T-helper 2 cell (primary cell): ENCODE data around the gene PTPRN2.
A peak's percentile ranks its signal among the peaks of the same experiment; 100 is the strongest.

Experiments used
- DNase-seq, 5 experiments: peaks; one replicate each; pipeline versions ENCODE4 v3.0.0 to v3.0.0-alpha.2; 2012 to 2022

The PTPRN2 gene

DNA sequence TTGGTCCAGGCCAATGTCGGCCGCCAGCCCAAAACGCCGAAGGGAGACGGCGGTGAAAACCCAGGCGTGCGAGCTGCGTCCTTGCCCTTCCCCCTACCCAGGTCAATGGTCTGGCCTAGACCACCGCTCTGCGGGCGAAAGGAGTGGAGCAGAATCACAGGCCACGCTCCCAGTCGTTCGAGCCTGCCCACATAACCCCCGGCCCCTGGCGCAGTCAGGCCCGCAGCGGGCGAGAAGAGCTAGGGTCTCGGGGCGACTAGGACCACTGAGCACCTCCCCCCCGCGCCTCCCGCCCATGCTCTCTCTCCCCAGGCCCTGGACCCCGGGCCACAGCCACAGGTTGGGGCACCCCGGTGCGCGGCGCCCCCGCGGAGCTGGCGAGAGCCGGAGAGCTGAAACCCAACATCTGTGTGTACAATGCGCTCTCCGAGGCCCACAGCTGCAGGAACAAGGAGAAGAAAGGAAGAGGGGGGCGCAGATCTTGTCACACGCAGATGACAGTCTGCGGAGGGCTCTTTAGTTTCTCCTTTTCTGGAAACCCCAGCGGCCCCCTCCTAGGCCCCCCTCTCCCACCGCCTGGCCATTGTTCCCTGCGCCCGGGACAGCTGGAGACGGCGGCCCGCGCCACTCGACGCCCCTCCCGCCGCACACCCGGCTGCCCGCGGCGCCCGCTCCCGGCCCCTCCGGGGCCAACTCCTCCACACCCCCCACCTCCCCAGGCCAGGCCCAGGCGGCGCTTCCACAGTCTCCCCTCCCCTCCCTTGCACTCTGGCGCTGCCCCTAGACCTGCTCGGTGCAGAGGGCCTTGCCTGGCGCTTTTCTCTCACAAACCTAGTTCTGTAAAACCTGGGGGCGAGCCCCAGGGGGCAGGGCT, 895.8 kb downstream of the PTPRN2 start:
- no peak for DNase-seq

GRCh38 chr7:157690833-157691585, 896.6 kb downstream of the PTPRN2 start:
- peak in 1 of 5 experiments; percentile 41 for DNase-seq

- no peak for DNase-seq
These were observed 897.4 kb downstream of the PTPRN2 start for GRCh38 chr7:157690058-157690832.

- no peak for DNase-seq
These were observed 898.2 kb downstream of the PTPRN2 start for GRCh38 chr7:157689269-157690057.

DNA sequence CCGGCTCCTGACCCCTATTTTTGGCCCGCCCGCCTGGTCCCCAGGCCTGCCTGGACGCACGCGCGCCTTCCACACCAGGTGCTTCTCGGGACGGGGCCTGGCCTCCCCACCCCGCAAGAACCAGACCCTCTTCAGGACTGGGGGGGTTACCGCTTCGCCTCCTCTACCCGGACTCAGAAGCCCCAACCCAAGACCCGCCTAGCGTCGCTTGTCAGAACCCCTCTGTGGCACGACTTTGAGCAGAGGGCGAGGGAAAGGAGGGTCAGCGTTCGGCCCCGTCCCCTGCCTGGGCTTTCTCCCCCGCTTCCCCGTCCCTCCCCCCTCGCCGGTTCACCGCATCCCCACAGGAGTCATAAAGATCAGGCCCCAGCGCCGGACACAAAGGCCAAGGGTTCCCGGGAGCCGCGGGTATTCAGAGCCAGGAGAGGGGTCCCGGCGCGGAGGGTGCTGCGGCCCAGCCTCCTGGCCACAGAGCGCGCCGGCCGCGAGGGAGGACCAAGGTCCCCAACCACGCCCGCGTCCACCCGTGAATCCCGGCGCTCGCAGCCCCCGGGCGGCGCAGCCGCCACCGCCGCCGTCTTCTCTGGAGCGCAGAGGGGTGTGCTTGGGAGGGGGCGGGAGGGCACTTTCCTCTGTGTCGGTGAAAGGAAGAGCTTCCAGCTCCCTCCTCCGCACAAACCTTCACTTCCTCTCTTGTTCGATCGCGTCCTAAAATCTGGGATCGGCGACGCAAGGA, 898.9 kb downstream of the PTPRN2 start:
- no peak for DNase-seq

- no peak for DNase-seq
These were observed 899.6 kb downstream of the PTPRN2 start for GRCh38 chr7:157687845-157688532.

DNA sequence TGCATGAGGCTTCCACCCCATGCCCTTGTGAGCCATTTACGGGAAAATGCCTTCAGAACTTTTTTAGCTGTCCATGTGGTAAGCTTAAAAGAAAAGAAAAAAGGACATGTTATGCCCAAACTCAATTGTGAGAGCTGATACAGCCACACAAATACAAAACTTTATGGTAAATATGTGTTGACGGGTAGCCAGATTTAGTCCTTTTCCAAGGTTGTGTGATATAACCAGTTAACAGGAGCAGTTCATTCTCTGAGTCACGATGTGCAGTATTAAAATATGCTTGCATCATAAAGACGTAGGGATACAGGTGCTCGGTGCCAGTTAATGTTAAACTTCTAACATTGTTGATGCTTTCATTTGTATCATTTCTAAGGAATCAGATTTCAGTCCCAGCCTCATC, 900.5 kb downstream of the PTPRN2 start:
- no peak for DNase-seq

DNA sequence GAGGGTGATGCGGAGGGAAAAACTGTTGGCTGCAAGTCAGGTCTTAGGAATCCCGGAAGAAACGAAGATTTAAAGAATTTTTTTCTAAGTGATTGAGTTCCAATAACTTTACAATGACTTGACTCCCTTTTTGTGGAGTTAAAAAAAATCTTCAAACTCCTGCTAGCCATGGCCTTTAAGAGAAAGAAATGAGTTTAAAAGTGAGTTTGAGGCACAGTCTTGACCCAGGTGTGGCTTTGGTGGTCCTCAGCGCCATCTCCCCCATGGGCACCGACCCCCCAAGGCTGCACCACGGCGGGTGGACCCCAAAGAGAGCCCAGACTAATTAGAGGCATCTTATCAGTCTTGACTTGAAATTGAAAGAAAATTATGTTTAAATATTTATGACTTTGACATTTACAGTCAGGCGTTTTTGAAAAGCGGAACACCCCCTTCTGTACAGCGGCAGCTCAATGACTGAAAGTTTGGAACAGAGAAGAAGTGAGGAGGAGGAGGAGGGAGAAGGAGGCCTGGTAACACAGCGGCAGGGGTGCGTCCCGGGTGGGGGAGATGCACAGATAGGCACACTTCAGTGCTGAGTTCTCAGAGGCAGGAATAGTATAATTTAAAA, 901.2 kb downstream of the PTPRN2 start:
- DNase-seq = no peak

GRCh38 chr7:157685430-157686284, 902.0 kb downstream of the PTPRN2 start:
- no peak for DNase-seq

GRCh38 chr7:157684909-157685429, 902.7 kb downstream of the PTPRN2 start:
- no peak for DNase-seq

DNA sequence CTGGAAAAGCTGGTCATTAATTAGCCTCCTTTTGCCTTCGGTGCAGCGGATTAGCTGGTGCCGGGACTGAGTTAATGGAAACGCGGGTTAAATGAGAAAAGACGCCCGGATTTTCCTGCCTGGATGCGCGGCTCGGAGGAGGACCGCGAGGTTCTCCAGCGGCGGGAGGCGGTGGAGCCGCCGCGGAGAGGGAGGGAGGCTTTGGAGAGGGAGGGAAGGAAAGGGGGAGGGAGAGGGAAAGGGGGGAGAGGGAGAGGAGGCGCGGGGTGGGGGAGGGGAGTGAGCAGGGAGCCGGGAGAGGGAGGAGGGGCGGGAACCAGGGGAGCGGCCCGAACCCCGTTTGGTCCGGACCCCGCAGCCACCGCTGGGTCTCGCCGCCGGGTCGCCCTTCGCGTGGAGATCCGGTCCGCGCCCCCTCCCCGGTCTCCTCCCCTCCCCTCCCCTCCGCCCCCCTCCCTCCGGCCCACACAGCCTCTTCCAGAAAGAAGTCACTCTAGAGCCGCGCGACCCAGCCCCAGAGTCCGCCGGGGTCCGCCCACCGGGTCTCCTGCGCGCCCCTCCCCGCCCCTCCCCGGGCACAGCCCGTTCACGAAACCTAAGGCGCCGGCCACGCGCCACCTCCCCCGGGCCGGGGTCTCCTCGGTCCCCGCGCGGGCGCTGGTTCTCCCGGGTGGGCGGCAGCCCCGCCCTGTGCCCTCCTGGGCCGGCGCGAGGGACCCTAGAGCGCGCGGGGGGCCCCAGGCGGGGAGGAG, 903.3 kb downstream of the PTPRN2 start:
- no peak for DNase-seq

DNA sequence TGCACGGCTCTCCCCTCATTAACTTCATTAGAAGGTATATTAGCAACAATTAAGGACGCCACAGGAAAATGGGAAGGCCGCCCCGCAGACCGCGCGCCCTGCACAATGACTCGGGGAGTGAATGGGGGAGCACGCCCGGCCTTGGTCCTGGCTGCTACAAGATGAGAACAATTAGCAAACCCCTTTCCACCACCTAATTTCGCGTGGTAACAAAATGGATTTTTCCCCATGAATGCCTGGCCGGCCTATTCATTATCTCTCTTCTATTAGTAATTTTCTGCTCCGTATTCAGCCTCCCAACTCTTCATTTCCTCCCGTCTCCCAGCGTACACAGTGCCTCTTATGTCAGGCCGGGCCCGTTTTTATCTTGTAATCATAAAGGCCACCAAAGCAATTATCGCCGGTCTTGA, 903.9 kb downstream of the PTPRN2 start:
- DNase-seq = no peak

DNA sequence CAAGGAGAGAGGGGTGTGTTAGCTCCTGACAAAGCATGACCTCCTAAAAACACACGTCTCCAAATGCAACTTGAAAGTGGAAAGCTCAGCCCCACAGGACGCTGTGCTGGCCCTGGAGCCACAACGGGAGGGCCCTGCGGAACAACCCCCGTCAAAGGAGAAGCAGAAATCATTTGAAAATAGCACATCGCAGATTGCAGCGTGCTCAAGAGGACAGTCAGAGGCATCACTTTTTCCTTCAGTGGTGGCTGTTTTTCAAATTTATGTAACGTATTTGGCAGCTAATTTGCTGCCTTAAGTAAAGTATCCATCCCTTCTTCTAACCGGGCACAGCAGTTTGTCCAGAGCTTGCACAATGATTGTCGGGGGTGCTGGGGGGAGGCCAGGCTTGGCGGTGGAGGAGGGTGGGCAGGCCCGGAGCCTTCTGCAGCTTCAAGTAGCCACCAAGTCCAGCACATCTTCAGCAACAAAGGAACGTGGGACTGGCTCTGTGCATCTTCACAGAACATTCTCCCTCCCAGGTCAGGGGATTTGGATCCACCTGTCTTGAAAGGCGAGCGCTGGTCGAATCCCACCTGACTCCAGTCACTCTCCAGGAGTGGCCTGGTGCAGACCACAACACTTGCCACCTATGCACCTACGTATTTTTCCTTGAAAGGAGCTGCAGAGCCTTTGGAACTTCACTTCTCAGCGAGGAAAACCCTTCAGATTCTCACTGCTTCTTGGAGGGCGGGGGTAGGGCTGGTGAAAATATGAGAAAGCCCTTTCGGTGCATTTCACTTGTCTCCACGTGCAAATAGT, 904.5 kb downstream of the PTPRN2 start:
- DNase-seq = no peak

DNA sequence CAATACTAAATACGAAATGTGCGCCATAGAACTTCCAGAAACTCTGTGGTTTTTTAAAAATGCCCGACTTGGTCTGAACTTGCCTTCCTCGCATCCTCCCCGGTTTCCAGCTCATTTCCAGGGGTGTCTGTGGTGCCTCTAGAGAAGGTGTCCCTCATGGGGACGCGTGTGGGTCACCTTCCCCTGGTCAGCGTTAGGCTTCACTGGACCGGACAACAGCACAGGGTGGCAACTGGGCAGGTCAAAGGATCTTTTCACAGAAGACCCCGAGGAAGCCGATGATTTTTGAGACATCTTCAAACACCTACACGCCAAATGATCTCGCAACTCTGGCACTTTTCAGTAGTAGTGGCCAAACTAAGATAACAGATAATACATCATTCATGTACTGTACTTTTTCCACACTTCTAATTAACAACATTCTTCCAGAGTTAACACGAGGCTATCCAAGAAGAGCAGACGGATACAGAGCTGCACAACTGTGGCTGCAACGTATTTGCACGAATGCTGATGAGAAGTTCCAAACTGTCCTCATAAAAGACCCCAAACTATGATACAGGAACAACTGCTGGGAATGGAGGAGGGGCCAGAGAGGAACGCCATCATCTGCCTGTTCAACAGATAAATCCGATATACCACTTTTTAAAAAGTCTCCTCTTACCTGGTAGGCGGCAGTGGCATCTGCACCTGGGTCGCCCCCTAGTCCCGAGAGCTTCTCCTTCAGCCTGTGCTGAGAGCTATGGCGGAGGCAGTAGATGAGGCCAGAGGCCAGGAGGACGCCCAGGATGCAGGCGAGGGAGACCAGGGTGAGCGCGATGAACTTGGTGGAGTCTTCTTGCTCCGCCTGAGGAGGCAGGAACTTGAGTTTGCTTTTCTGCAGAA, 905.3 kb downstream of the PTPRN2 start:
- DNase-seq = no peak

GRCh38 chr7:157679607-157680006, 908.0 kb downstream of the PTPRN2 start:
- DNase-seq = no peak

- no peak for DNase-seq
These were observed 909.1 kb downstream of the PTPRN2 start for GRCh38 chr7:157678501-157678900.
